PC-3 (cell line): Measurements from ENCODE around the gene GFY. TPM values are rescaled to one million over a fixed set of nuclear protein-coding genes. Genes with fewer than 3 reads are reported as not detected.
A peak's percentile ranks its signal among the peaks of the same experiment; 100 is the strongest.

Experiments used
- ATAC-seq: fragments of 200-7000 bp; cut with Tn5 transposase; 2 replicates; pipeline ENCODE4 v1.9.1; 2020; ENCODE audit warnings: mild to moderate bottlenecking, moderate library complexity
- BruUV-seq: library from RNA; stranded (reverse); fragments of 400-500 nt; replicated peaks from 2 replicates; lab custom pipeline; 2021; lab: Mats Ljungman, UMichigan
- CTCF ChIA-PET: fragments of 300-600 bp; sonication (Branson Sonifier 250); formaldehyde crosslinking; loops from one replicate; lab custom pipeline; 2022; ENCODE audit warnings: antibody characterized with exemption; lab: Charles Lee
- POLR2A ChIA-PET: fragments of 300-600 bp; sonication (Branson Sonifier 250); formaldehyde crosslinking; loops from one replicate; lab custom pipeline; 2022; ENCODE audit warnings: antibody characterized with exemption; ENCODE audit not compliant: unreplicated experiment; lab: Charles Lee
- DNase-seq: peaks from one replicate; pipeline ENCODE4 v3.0.0-alpha.2; 2015
- H2AFZ ChIP-seq: fragments of 300-600 bp; sonication (generic); 2 replicates; pipeline ENCODE4 v1.6.0; 2016; ENCODE audit warnings: antibody characterized with exemption, low read length
- H3F3A ChIP-seq: fragments of 300-600 bp; sonication (generic); one replicate; pipeline ENCODE4 v1.6.0; 2017; ENCODE audit warnings: antibody characterized with exemption, low read length, control low read depth, mild to moderate bottlenecking; ENCODE audit not compliant: unreplicated experiment
- H3K27ac ChIP-seq: fragments of 300-600 bp; sonication (generic); 2 replicates; pipeline ENCODE4 v1.5.1; 2016; ENCODE audit warnings: mild to moderate bottlenecking, low read length
- H3K27me3 ChIP-seq: fragments of 300-600 bp; sonication (generic); 2 replicates; pipeline ENCODE4 v1.6.1; 2016; ENCODE audit warnings: low read length, mixed read lengths
- H3K36me3 ChIP-seq: fragments of 300-600 bp; sonication (generic); 2 replicates; pipeline ENCODE4 v1.6.1; 2016; ENCODE audit warnings: low read depth, mixed run types, low read length, mixed read lengths
- H3K4me1 ChIP-seq: fragments of 300-600 bp; sonication (generic); 2 replicates; pipeline ENCODE4 v1.5.1; 2016; ENCODE audit warnings: low read length; ENCODE audit not compliant: insufficient read depth
- H3K4me2 ChIP-seq: fragments of 300-600 bp; sonication (generic); 2 replicates; pipeline ENCODE4 v1.6.0; 2016; ENCODE audit warnings: low read length
- H3K4me3 ChIP-seq: fragments of 300-600 bp; sonication (generic); 2 replicates; pipeline ENCODE4 v1.5.1; 2016; ENCODE audit warnings: mild to moderate bottlenecking, low read length, mixed read lengths
- H3K79me2 ChIP-seq: fragments of 300-600 bp; sonication (generic); 2 replicates; pipeline ENCODE4 v1.6.1; 2017; ENCODE audit warnings: low read length, mixed read lengths
- H3K9ac ChIP-seq: fragments of 300-600 bp; sonication (generic); 2 replicates; pipeline ENCODE4 v1.6.0; 2016; ENCODE audit warnings: mild to moderate bottlenecking, low read length
- H3K9me2 ChIP-seq: fragments of 300-600 bp; sonication (generic); replicated peaks from 2 replicates; pipeline ENCODE4 v1.6.1; 2016; ENCODE audit warnings: mixed run types, low read length, mixed read lengths
- H3K9me3 ChIP-seq: fragments of 300-600 bp; sonication (generic); 2 replicates; pipeline ENCODE4 v1.6.1; 2016; ENCODE audit warnings: low read length, mixed read lengths
- H4K20me1 ChIP-seq: fragments of 300-600 bp; sonication (generic); 2 replicates; pipeline ENCODE4 v1.6.1; 2016; ENCODE audit warnings: low read length, mixed read lengths
- CTCF ChIP-seq: fragments of 300-600 bp; sonication (generic); conservative IDR thresholded peaks from 2 replicates; pipeline ENCODE4 v1.5.1; 2017; ENCODE audit warnings: antibody characterized with exemption, low read depth, mild to moderate bottlenecking, low read length
- EZH2 ChIP-seq: fragments of 300-600 bp; sonication (generic); IDR thresholded peaks from one replicate; pipeline ENCODE4 v1.6.1; 2017; ENCODE audit warnings: antibody characterized with exemption, mild to moderate bottlenecking, low read length; ENCODE audit not compliant: unreplicated experiment
- EZH2phosphoT487 ChIP-seq: fragments of 300-600 bp; sonication (generic); IDR thresholded peaks from 2 replicates; pipeline ENCODE4 v1.6.1; 2018; ENCODE audit warnings: mild to moderate bottlenecking, antibody characterized with exemption, low read length, borderline replicate concordance
- intact Hi-C: fragments of 100-400 bp; cut with micrococcal nuclease; formaldehyde crosslinking; loops from 2 replicates; pipeline ENCODE4 v1.9.0; 2023
- total RNA-seq: library from RNA; depleted of rRNA; stranded (reverse); fragments of >200 nt; gene quantifications from 2 replicates; pipeline ENCODE4 v1.2.3, GENCODE V29; 2014

Gene GFY
- total RNA-seq, 1 experiment from 2014 or later = not detected

GRCh38 chr19:49439836-49440235 is 14.6 kb downstream of the GFY start:
- ATAC-seq (no peak), DNase-seq (no peak)
- CTCF ChIA-PET = no interaction called here
- H4K20me1 ChIP-seq = no peaks in the 10 kb centered on the region
- no peak overlapping the region for H3K9ac ChIP-seq
- H3K4me1 ChIP-seq = no peaks in the 10 kb centered on the region
- TF ChIP-seq CTCF = no peak
- H3K4me2 ChIP-seq = no peak overlapping the region
- intact Hi-C loops = no loop called here
- no peak overlapping the region for H3K27ac ChIP-seq
- H3K9me2 ChIP-seq = no peaks in the 10 kb centered on the region
- no peaks in the 10 kb centered on the region for H3K9me3 ChIP-seq
- POLR2A ChIA-PET = no interaction called here
- no peaks in the 10 kb centered on the region for H3K36me3 ChIP-seq
- no peak overlapping the region for H2AFZ ChIP-seq
- H3K4me3 ChIP-seq = no peak overlapping the region
- peaks cover 60% of the 10 kb centered on the region for H3K27me3 ChIP-seq
- no TSS peak for BruUV-seq
- H3K79me2 ChIP-seq = no peaks in the 10 kb centered on the region
- no peaks in the 10 kb centered on the region for H3F3A ChIP-seq

GRCh38 chr19:49440439-49441209 is 15.4 kb downstream of the GFY start:
- no peak overlapping the region for H3K27ac ChIP-seq
- H3K9me3 ChIP-seq = no peaks in the 10 kb centered on the region
- H3K79me2 ChIP-seq = no peaks in the 10 kb centered on the region
- H3K4me1 ChIP-seq = no peaks in the 10 kb centered on the region
- intact Hi-C loops = no loop called here
- 0 out of 2 replicates have a peak overlapping the region, but pooled peaks have one; percentile 32 for H3K4me2 ChIP-seq
- ChIA-PET CTCF (no interaction called here), POLR2A (no interaction called here)
- no peaks in the 10 kb centered on the region for H3K36me3 ChIP-seq
- no peaks in the 10 kb centered on the region for H3K9me2 ChIP-seq
- H3K4me3 ChIP-seq = 0 out of 2 replicates have a peak overlapping the region, but pooled peaks have one; percentile 7
- BruUV-seq = no TSS peak
- H3K9ac ChIP-seq = no peak overlapping the region
- DNase-seq (no peak), ATAC-seq (no peak)
- peaks cover 60% of the 10 kb centered on the region for H3K27me3 ChIP-seq
- H3F3A ChIP-seq = no peaks in the 10 kb centered on the region
- H4K20me1 ChIP-seq = no peaks in the 10 kb centered on the region
- TF ChIP-seq EZH2 (peak; percentile 33), EZH2phosphoT487 (no peak)
- no peak overlapping the region for H2AFZ ChIP-seq

GRCh38 chr19:49441210-49441959 is 16.2 kb downstream of the GFY start, which contains the start of gene SLC17A7:
Gene SLC17A7 (minus strand): TSS chr19:49441527. CDS start chr19:49441379, 148 bp downstream.
- TF ChIP-seq CTCF = no peak
- H4K20me1 ChIP-seq = no peaks in the 10 kb centered on the region
- peak within 1 kb of the TSS; percentile 100 for H3K4me2 ChIP-seq
- no peaks in the 10 kb centered on the region for H3K36me3 ChIP-seq
- no TSS peak for BruUV-seq
- intact Hi-C loops = no loop called here
- DNase-seq = peak; percentile 40
- ATAC-seq = no peak
- CTCF ChIA-PET = interaction anchor here (0.6 kb wide), 1 partner anchor 79 kb away, joined by 4 read pairs; the partner anchor contains the start of gene TEAD2
- no peak within 1 kb of the TSS for H3K27ac ChIP-seq
- H3K27me3 ChIP-seq = peaks cover 56% of the 10 kb centered on the region
- H3K9me2 ChIP-seq = no peaks in the 10 kb centered on the region
- H3F3A ChIP-seq = no peaks in the 10 kb centered on the region
- no peaks in the 10 kb centered on the region for H3K9me3 ChIP-seq
- POLR2A ChIA-PET = no interaction called here
- no peaks in the 10 kb centered on the region for H3K79me2 ChIP-seq
- no peak within 1 kb of the TSS for H3K9ac ChIP-seq
- peak within 1 kb of the TSS; percentile 100; the same call in 1 of the 2 replicates for H2AFZ ChIP-seq
- H3K4me1 ChIP-seq = no peaks in the 10 kb centered on the region
- H3K4me3 ChIP-seq = peak within 1 kb of the TSS; percentile 87
